SU-DHL-6 (cell line): ENCODE results near the gene IFI27.

ENCODE experiments used
- H2AFZ ChIP-seq: fragments of 200-600 bp; sonication (generic); 2 replicates; pipeline ENCODE4 v1.6.1; 2014; ENCODE audit warnings: low read depth, mild to moderate bottlenecking, moderate library complexity, mixed read lengths, antibody characterized with exemption, low read length; ENCODE audit not compliant: severe bottlenecking
- H3F3A ChIP-seq: fragments of 200-600 bp; shearing (Covaris generic); 2 replicates; pipeline ENCODE4 v1.6.0; 2016; ENCODE audit warnings: antibody characterized with exemption, mild to moderate bottlenecking; ENCODE audit not compliant: insufficient read depth
- H3K27ac ChIP-seq: fragments of 200-600 bp; sonication (generic); 2 replicates; pipeline ENCODE4 v1.5.1; 2016; ENCODE audit warnings: low read depth, mild to moderate bottlenecking, low read length, moderate library complexity, mixed read lengths
- H3K27me3 ChIP-seq: fragments of 200-600 bp; sonication (generic), shearing (Covaris generic); 2 replicates; pipeline ENCODE4 v1.6.0; 2014; ENCODE audit warnings: mild to moderate bottlenecking, low read length
- H3K36me3 ChIP-seq: fragments of 200-600 bp; sonication (generic); 2 replicates; pipeline ENCODE4 v1.6.1; 2014; ENCODE audit warnings: mild to moderate bottlenecking, low read length, mixed read lengths
- H3K4me2 ChIP-seq: fragments of 300-600, 200-600 bp; shearing (Covaris generic), sonication (generic); 2 replicates; pipeline ENCODE4 v1.6.0; 2014; ENCODE audit warnings: low read length, low read depth, mild to moderate bottlenecking; ENCODE audit not compliant: poor library complexity, severe bottlenecking
- H3K4me3 ChIP-seq: fragments of 200-600 bp; sonication (generic); 2 replicates; pipeline ENCODE4 v1.5.1; 2014; ENCODE audit warnings: antibody characterized with exemption, low read length, mild to moderate bottlenecking, mixed read lengths; ENCODE audit not compliant: insufficient read depth, poor library complexity, severe bottlenecking
- H3K79me2 ChIP-seq: fragments of 200-600 bp; sonication (generic); 2 replicates; pipeline ENCODE4 v1.6.1; 2014; ENCODE audit warnings: mild to moderate bottlenecking, low read length, moderate library complexity; ENCODE audit not compliant: insufficient read depth
- H3K9ac ChIP-seq: fragments of 200-600 bp; sonication (generic); 2 replicates; pipeline ENCODE4 v1.7.0; 2014; ENCODE audit warnings: mild to moderate bottlenecking, low read length
- H3K9me2 ChIP-seq: fragments of 200-600 bp; sonication (generic); replicated peaks from 2 replicates; pipeline ENCODE4 v1.6.1; 2014; ENCODE audit warnings: low read length; ENCODE audit not compliant: insufficient read depth
- H3K9me3 ChIP-seq: fragments of 200-600 bp; sonication (generic); 2 replicates; pipeline ENCODE4 v1.6.1; 2014; ENCODE audit warnings: low read length, mixed read lengths; ENCODE audit not compliant: insufficient read depth
- H4K20me1 ChIP-seq: fragments of 200-600 bp; sonication (generic); 2 replicates; pipeline ENCODE4 v1.6.1; 2014; ENCODE audit warnings: low read depth, mild to moderate bottlenecking, antibody characterized with exemption, low read length, moderate library complexity, mixed read lengths
- CTCF ChIP-seq: fragments of 200-600 bp; sonication (generic); IDR thresholded peaks from one replicate; pipeline ENCODE4 v1.5.1; 2017; ENCODE audit warnings: antibody characterized with exemption, mild to moderate bottlenecking, low read length, moderate library complexity; ENCODE audit not compliant: insufficient read depth, poor library complexity, severe bottlenecking
- EZH2phosphoT487 ChIP-seq: fragments of 200-600 bp; sonication (generic), shearing (Covaris generic); conservative IDR thresholded peaks from 2 replicates; pipeline ENCODE4 v1.6.1; 2018; ENCODE audit warnings: mild to moderate bottlenecking, antibody characterized with exemption, low read length, moderate library complexity, mixed read lengths

The IFI27 gene

GRCh38 chr14:94122438-94122837 lies 11.9 kb downstream of the IFI27 start:
- no peak overlapping the region for H3K4me2 ChIP-seq
- H3K79me2 ChIP-seq: no peaks in the 10 kb centered on the region
- no peak for TF ChIP-seq EZH2phosphoT487
- TF ChIP-seq CTCF: no peak
- H3K27me3 ChIP-seq: no peaks in the 10 kb centered on the region
- no peaks in the 10 kb centered on the region for H3K9me2 ChIP-seq
- no peaks in the 10 kb centered on the region for H3K36me3 ChIP-seq
- 0 out of 2 replicates have a peak, but pooled peaks cover 5% of the 10 kb centered on the region for H3K9me3 ChIP-seq
- H4K20me1 ChIP-seq: no peaks in the 10 kb centered on the region
- no peak overlapping the region for H3K4me3 ChIP-seq
- H3F3A ChIP-seq: no peaks in the 10 kb centered on the region
- H3K27ac ChIP-seq: no peak overlapping the region
- no peak overlapping the region for H2AFZ ChIP-seq
- no peak overlapping the region for H3K9ac ChIP-seq

GRCh38 chr14:94123296-94123695 lies 12.8 kb downstream of the IFI27 start:
- Histone ChIP-seq H3F3A (no peaks in the 10 kb centered on the region), H3K4me2 (no peak overlapping the region), H3K27ac (no peak overlapping the region), H4K20me1 (no peaks in the 10 kb centered on the region), H3K79me2 (no peaks in the 10 kb centered on the region), H3K27me3 (no peaks in the 10 kb centered on the region), H3K9ac (no peak overlapping the region), H3K9me3 (0 out of 2 replicates have a peak, but pooled peaks cover 5% of the 10 kb centered on the region), H2AFZ (no peak overlapping the region), H3K9me2 (no peaks in the 10 kb centered on the region), H3K4me3 (no peak overlapping the region), H3K36me3 (no peaks in the 10 kb centered on the region)
- TF ChIP-seq EZH2phosphoT487 (no peak), CTCF (no peak)

- H3K27ac ChIP-seq: no peak overlapping the region
- no peak overlapping the region for H3K4me2 ChIP-seq
- no peak overlapping the region for H3K4me3 ChIP-seq
- H3K27me3 ChIP-seq: no peaks in the 10 kb centered on the region
- no peak overlapping the region for H3K9ac ChIP-seq
- no peaks in the 10 kb centered on the region for H3K9me2 ChIP-seq
- 0 out of 2 replicates have a peak, but pooled peaks cover 5% of the 10 kb centered on the region for H3K9me3 ChIP-seq
- no peaks in the 10 kb centered on the region for H3K36me3 ChIP-seq
- no peaks in the 10 kb centered on the region for H4K20me1 ChIP-seq
- H3F3A ChIP-seq: no peaks in the 10 kb centered on the region
- no peaks in the 10 kb centered on the region for H3K79me2 ChIP-seq
- no peak overlapping the region for H2AFZ ChIP-seq
- TF ChIP-seq CTCF (no peak), EZH2phosphoT487 (no peak)
Observed at GRCh38 chr14:94123868-94124267, 13.3 kb downstream of the IFI27 start.
